B cell (primary cell): Measurements from ENCODE around the gene SLC35B2. TPM values are rescaled to one million over a fixed set of nuclear protein-coding genes. Genes with fewer than 3 reads are reported as not detected.

Source experiments
- ATAC-seq: fragments of 200-7000 bp; cut with Tn5 transposase; one replicate; pipeline ENCODE4 v1.10.0; 2021; ENCODE audit warnings: low read depth, mild to moderate bottlenecking, moderate number of reproducible peaks, moderate library complexity
- CTCF ChIA-PET: fragments of 350-600 bp; sonication (Branson Sonifier 250); formaldehyde crosslinking; loops from one replicate; lab custom pipeline; 2021; ENCODE audit warnings: antibody characterized with exemption, inconsistent platforms; lab: Charles Lee
- POLR2A ChIA-PET: fragments of 350-600 bp; sonication (Branson Sonifier 250); formaldehyde crosslinking; loops from one replicate; lab custom pipeline; 2021; ENCODE audit warnings: antibody characterized with exemption; lab: Charles Lee
- DNase-seq: peaks from one replicate; pipeline ENCODE4 v3.0.0; 2013
- H2AFZ ChIP-seq: 2 replicates; pipeline ENCODE4 v1.6.1; 2012; ENCODE audit warnings: mild to moderate bottlenecking, low read depth, low read length; ENCODE audit not compliant: insufficient read depth, poor library complexity, severe bottlenecking
- H3K27ac ChIP-seq, 2 donors: 1 replicate in 1 of 2; 2 replicates in 1 of 2; pipeline ENCODE4 v1.5.1; 2012 to 2013; ENCODE audit warnings: low read length in 2 of 2, mild to moderate bottlenecking in 2 of 2, moderate library complexity in 1 of 2
- H3K27me3 ChIP-seq, 4 experiments: fragments of 200-600 bp in 1 of 4; sonication (generic) in 1 of 4; replicated peaks in 1 of 4; 1 replicate in 2 of 4; 2 replicates in 2 of 4; pipeline versions ENCODE4 v1.6.1 to v1.7.0; 2013 to 2016; ENCODE audit warnings: low read length in 3 of 4, mild to moderate bottlenecking in 2 of 4, mixed read lengths in 1 of 4, moderate library complexity in 1 of 4; ENCODE audit not compliant: insufficient read depth in 4 of 4, control insufficient read depth in 3 of 4; ENCODE audit errors: control extremely low read depth in 1 of 4
- H3K36me3 ChIP-seq, 2 experiments: replicated peaks in 1 of 2; 1 replicate in 1 of 2; 2 replicates in 1 of 2; pipeline versions ENCODE4 v1.6.1 to v1.7.1; 2013; ENCODE audit warnings: low read length in 1 of 2; ENCODE audit not compliant: insufficient read depth in 2 of 2, control insufficient read depth in 1 of 2; ENCODE audit errors: control extremely low read depth in 1 of 2, extremely low read depth in 1 of 2
- H3K4me1 ChIP-seq, 2 donors: fragments of 200-600 bp in 1 of 2; sonication (generic) in 1 of 2; 1 replicate in 1 of 2; 2 replicates in 1 of 2; pipeline versions ENCODE4 v1.5.1 to v1.6.1; 2013 to 2017; ENCODE audit warnings: low read length in 2 of 2; ENCODE audit not compliant: control insufficient read depth in 2 of 2, insufficient read depth in 2 of 2
- H3K4me2 ChIP-seq: replicated peaks from 2 replicates; pipeline ENCODE3; 2012; ENCODE audit warnings: mild to moderate bottlenecking, low read depth, low read length; ENCODE audit not compliant: poor library complexity, severe bottlenecking
- H3K4me3 ChIP-seq, 5 experiments: fragments of 200-600 bp in 1 of 5; sonication (generic) in 1 of 5; 1 replicate in 3 of 5; 2 replicates in 2 of 5; pipeline versions ENCODE4 v1.5.1 to v1.7.0; 2011 to 2016; ENCODE audit warnings: low read length in 4 of 5, mild to moderate bottlenecking in 4 of 5, low read depth in 2 of 5, control low read depth in 1 of 5, moderate library complexity in 1 of 5; ENCODE audit not compliant: insufficient read depth in 1 of 5; ENCODE audit errors: control extremely low read depth in 1 of 5, extremely low read depth in 1 of 5
- H3K79me2 ChIP-seq: fragments of 200-600 bp; sonication (generic); one replicate; pipeline ENCODE4 v1.6.0; 2016; ENCODE audit warnings: low read length; ENCODE audit not compliant: control insufficient read depth, insufficient read depth
- H3K9ac ChIP-seq: fragments of 200-600 bp; sonication (generic); 2 replicates; pipeline ENCODE4 v1.6.1; 2017; ENCODE audit warnings: mild to moderate bottlenecking, low read length, moderate library complexity
- H3K9me3 ChIP-seq, 3 donors: one replicate each; pipeline versions ENCODE4 v1.6.1 to v1.7.1; 2013; ENCODE audit warnings: low read length in 2 of 3; ENCODE audit not compliant: control insufficient read depth in 2 of 3, insufficient read depth in 1 of 3; ENCODE audit errors: control extremely low read depth in 1 of 3
- H4K20me1 ChIP-seq: 2 replicates; pipeline ENCODE4 v1.6.0; 2012; ENCODE audit warnings: mild to moderate bottlenecking, low read length; ENCODE audit not compliant: insufficient read depth, control insufficient read depth, poor library complexity, severe bottlenecking
- H3K27ac Mint-ChIP-seq: one replicate; pipeline ENCODE4 v1.8.0; 2021; ENCODE audit warnings: mixed read lengths
- H3K27me3 Mint-ChIP-seq: one replicate; pipeline ENCODE4 v1.8.0; 2021; ENCODE audit warnings: mixed read lengths
- H3K4me1 Mint-ChIP-seq: one replicate; pipeline ENCODE4 v1.8.0; 2021; ENCODE audit warnings: mixed read lengths
- H3K4me3 Mint-ChIP-seq: one replicate; pipeline ENCODE4 v1.8.0; 2021; ENCODE audit warnings: mixed read lengths
- H3K9me3 Mint-ChIP-seq: one replicate; pipeline ENCODE4 v1.8.0; 2022; ENCODE audit warnings: mixed read lengths; ENCODE audit not compliant: insufficient read depth
- EZH2 ChIP-seq: IDR thresholded peaks from 2 replicates; pipeline ENCODE4 v1.6.1; 2012; ENCODE audit warnings: borderline replicate concordance, low read depth, mild to moderate bottlenecking, moderate library complexity, low read length; ENCODE audit not compliant: insufficient read depth, poor library complexity, severe bottlenecking
- WGBS: methylation state at CpG from one replicate; pipeline ENCODE4 v1.1.5; 2013; ENCODE audit warnings: missing lambda C conversion rate; ENCODE audit not compliant: insufficient coverage; 5-methylcytosine and 5-hydroxymethylcytosine counted together
- intact Hi-C: fragments of 100-400 bp; cut with micrococcal nuclease; formaldehyde crosslinking; loops from one replicate; pipeline ENCODE4 v1.10.0; 2022
- polyA plus RNA-seq: library from polyadenylated mRNA; depleted of rRNA; stranded (reverse); fragments of >200 nt; gene quantifications from 2 replicates; pipeline ENCODE4 v1.2.3, GENCODE V29; 2012
- total RNA-seq, 2 donors: library from RNA; stranded (reverse); fragments of 120-200 nt in 1 of 2; gene quantifications; 1 replicate in 1 of 2; 2 replicates in 1 of 2; pipeline versions ENCODE4 v1.2.3 to v1.2.4, GENCODE V29; 2013 to 2022
- TF ChIP-seq, protein P1 (sequence below): fragments of 200-600 bp; IDR thresholded peaks from one replicate; pipeline ENCODE4 v1.8.0; 2022; ENCODE audit warnings: antibody characterized with exemption, mild to moderate bottlenecking

SLC35B2 gene
- total and polyA plus RNA-seq, 2 donors (not counting 1 experiment from before 2014, with no cell fraction given) = 30.0 to 35.2 TPM

DNA sequence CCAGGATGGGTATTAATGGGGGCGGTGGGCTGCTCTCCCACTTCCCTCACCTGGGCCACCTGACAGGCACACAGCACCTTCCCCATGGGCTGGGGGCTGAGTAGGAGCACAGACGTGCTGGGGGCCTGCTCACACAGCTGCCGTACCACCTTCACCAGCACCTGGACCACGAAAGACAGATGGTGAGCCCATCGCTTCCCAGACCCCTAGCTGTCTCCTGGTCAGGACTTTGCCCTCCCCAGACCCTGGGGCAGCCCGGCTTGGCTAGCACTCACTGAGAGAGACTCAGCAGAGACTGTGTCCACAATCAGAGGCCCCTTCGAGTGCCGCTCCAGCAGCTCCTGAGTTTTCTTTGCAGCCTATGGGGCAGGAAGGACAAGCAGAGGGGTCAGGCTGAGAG is 43.8 kb upstream of the SLC35B2 start:
- Mint-ChIP-seq H3K27ac (no peak overlapping the region), H3K4me1 (peaks cover 3% of the 10 kb centered on the region), H3K4me3 (no peak overlapping the region), H3K9me3 (no peaks in the 10 kb centered on the region), H3K27me3 (peaks cover 11% of the 10 kb centered on the region)
- peaks cover 0 to 22% (median 11%) of the 10 kb centered on the region in 4 experiments for H3K27me3 ChIP-seq
- no peaks in the 10 kb centered on the region for H3K79me2 ChIP-seq
- H3K27ac ChIP-seq = no peak overlapping the region
- H3K4me1 ChIP-seq = peaks cover 13 to 18% of the 10 kb centered on the region in 2 donors
- intact Hi-C loops = no loop called here
- no peak overlapping the region for H3K4me2 ChIP-seq
- ChIA-PET CTCF (interaction anchor here (9.6 kb wide), 1 partner anchor 33 kb away, joined by 107 read pairs; the partner anchor contains the start of gene TMEM151B), POLR2A (interaction anchor here (1.0 kb wide), 1 partner anchor 32 kb away, joined by 3 read pairs; no protein-coding TSS in a partner anchor)
- no peak overlapping the region for H2AFZ ChIP-seq
- H3K36me3 ChIP-seq = peaks cover 0 to 53% of the 10 kb centered on the region in 2 experiments
- DNase-seq (no peak), ATAC-seq (no peak)
- H3K4me3 ChIP-seq = no peak overlapping the region
- H4K20me1 ChIP-seq = peaks cover 7% of the 10 kb centered on the region
- WGBS = 100% methylated on average over 8 of the region's 8 CpGs
- TF ChIP-seq EZH2 = no peak
- TF ChIP-seq, protein P1, sequence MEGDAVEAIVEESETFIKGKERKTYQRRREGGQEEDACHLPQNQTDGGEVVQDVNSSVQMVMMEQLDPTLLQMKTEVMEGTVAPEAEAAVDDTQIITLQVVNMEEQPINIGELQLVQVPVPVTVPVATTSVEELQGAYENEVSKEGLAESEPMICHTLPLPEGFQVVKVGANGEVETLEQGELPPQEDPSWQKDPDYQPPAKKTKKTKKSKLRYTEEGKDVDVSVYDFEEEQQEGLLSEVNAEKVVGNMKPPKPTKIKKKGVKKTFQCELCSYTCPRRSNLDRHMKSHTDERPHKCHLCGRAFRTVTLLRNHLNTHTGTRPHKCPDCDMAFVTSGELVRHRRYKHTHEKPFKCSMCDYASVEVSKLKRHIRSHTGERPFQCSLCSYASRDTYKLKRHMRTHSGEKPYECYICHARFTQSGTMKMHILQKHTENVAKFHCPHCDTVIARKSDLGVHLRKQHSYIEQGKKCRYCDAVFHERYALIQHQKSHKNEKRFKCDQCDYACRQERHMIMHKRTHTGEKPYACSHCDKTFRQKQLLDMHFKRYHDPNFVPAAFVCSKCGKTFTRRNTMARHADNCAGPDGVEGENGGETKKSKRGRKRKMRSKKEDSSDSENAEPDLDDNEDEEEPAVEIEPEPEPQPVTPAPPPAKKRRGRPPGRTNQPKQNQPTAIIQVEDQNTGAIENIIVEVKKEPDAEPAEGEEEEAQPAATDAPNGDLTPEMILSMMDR = no peak
- H3K9ac ChIP-seq = no peak overlapping the region
- peaks cover 0 to 7% (median 0%) of the 10 kb centered on the region in 3 donors for H3K9me3 ChIP-seq

DNA sequence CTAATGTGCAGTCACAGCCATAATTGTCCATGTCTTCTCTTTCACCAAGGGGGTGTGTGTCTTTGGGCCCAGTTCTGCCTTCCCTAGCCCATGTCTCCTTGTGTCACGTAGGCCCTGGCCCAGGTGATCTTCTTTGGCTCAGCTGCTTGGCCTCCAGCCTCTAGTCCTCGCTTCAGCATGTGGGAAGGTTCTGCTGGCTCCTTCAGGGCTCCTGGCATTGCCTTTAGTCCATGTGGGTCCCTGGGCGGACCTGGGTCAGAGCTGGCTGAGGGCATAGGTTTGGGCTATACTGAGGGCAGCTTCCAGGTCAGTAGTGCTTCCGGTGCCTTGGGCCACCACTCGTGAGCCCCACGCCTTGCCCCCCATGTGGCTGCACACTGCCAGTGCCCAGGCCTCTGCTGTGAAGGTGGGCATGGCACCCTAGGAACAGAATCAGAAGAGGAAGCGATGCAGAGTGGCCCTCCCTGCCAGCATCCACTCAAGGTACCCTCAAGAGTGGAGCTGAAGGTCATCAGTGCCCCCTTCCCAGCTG is 43.0 kb upstream of the SLC35B2 start:
- H3K4me3 Mint-ChIP-seq = no peak overlapping the region
- H3K4me1 Mint-ChIP-seq = peaks cover 3% of the 10 kb centered on the region
- 83% methylated on average over 7 of the region's 7 CpGs for WGBS
- intact Hi-C loops = no loop called here
- Histone ChIP-seq H4K20me1 (peaks cover 7% of the 10 kb centered on the region), H3K36me3 (peaks cover 0 to 46% of the 10 kb centered on the region in 2 experiments), H3K4me2 (no peak overlapping the region), H3K9me3 (peaks cover 0 to 7% (median 0%) of the 10 kb centered on the region in 3 donors), H2AFZ (no peak overlapping the region), H3K4me1 (peaks cover 13 to 19% of the 10 kb centered on the region in 2 donors), H3K27ac (no peak overlapping the region), H3K4me3 (no peak overlapping the region), H3K27me3 (peaks cover 0 to 27% (median 16%) of the 10 kb centered on the region in 4 experiments), H3K79me2 (no peaks in the 10 kb centered on the region), H3K9ac (no peak overlapping the region)
- no peaks in the 10 kb centered on the region for H3K9me3 Mint-ChIP-seq
- DNase-seq (no peak), ATAC-seq (no peak)
- TF ChIP-seq EZH2 = no peak
- TF ChIP-seq, protein P1 = no peak
- peaks cover 16% of the 10 kb centered on the region for H3K27me3 Mint-ChIP-seq
- CTCF ChIA-PET = interaction anchor here (9.6 kb wide), 1 partner anchor 32 kb away, joined by 107 read pairs; the partner anchor contains the start of gene TMEM151B
- POLR2A ChIA-PET = interaction anchor here (1.0 kb wide), 1 partner anchor 32 kb away, joined by 3 read pairs; no protein-coding TSS in a partner anchor
- no peak overlapping the region for H3K27ac Mint-ChIP-seq
